Measurements from ENCODE around the gene MYO10. TPM values are rescaled to one million over a fixed set of nuclear protein-coding genes. Genes with fewer than 3 reads are reported as not detected.

The MYO10 gene
- total RNA-seq, 3 donors from 2014 or later (not counting 1 experiment from before 2014, with no cell fraction given), result 0.83 to 1.2 TPM; not detected in 1

- no peaks in the 10 kb centered on the region for H3K36me3 Mint-ChIP-seq
- H3K4me3 ChIP-seq (ENCODE audit: low read length), result no peak overlapping the region
- no peaks in the 10 kb centered on the region for H3K36me3 ChIP-seq (ENCODE audit: control insufficient read depth, insufficient read depth, low read length)
- H3K27ac Mint-ChIP-seq, result no peak overlapping the region
- H3K9me3 ChIP-seq (ENCODE audit: control insufficient read depth, insufficient read depth, low read length), result no peaks in the 10 kb centered on the region
- TF ChIP-seq, protein P1, sequence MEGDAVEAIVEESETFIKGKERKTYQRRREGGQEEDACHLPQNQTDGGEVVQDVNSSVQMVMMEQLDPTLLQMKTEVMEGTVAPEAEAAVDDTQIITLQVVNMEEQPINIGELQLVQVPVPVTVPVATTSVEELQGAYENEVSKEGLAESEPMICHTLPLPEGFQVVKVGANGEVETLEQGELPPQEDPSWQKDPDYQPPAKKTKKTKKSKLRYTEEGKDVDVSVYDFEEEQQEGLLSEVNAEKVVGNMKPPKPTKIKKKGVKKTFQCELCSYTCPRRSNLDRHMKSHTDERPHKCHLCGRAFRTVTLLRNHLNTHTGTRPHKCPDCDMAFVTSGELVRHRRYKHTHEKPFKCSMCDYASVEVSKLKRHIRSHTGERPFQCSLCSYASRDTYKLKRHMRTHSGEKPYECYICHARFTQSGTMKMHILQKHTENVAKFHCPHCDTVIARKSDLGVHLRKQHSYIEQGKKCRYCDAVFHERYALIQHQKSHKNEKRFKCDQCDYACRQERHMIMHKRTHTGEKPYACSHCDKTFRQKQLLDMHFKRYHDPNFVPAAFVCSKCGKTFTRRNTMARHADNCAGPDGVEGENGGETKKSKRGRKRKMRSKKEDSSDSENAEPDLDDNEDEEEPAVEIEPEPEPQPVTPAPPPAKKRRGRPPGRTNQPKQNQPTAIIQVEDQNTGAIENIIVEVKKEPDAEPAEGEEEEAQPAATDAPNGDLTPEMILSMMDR (IDR thresholded peaks at IDR 0.05), result no peak
- H3K9me3 Mint-ChIP-seq, result peaks cover 0 to 2% of the 10 kb centered on the region in 2 donors
- 95% methylated on average over 8 of the region's 8 CpGs for WGBS (ENCODE audit: insufficient coverage)
- no peak overlapping the region for H3K4me3 Mint-ChIP-seq
- ATAC-seq (no peak), DNase-seq (no peak)
- no peak overlapping the region for H3K27ac ChIP-seq (ENCODE audit: low read length)
- H3K4me1 ChIP-seq (ENCODE audit: control insufficient read depth, insufficient read depth, low read length), result no peaks in the 10 kb centered on the region
- H3K4me1 Mint-ChIP-seq, result no peaks in the 10 kb centered on the region
- no peaks in the 10 kb centered on the region for H3K27me3 ChIP-seq (ENCODE audit: control insufficient read depth, insufficient read depth, low read length)
- no peaks in the 10 kb centered on the region for H3K27me3 Mint-ChIP-seq (ENCODE audit: low read depth in 2 of 2)
- intact Hi-C loops (cut with micrococcal nuclease), result no loop called here
Observed at GRCh38 chr5:16827755-16828154, 108.3 kb downstream of the MYO10 start.

GRCh38 chr5:16826379-16827125, 109.5 kb downstream of the MYO10 start:
- no peaks in the 10 kb centered on the region for H3K4me1 Mint-ChIP-seq
- H3K9me3 ChIP-seq (ENCODE audit: control insufficient read depth, insufficient read depth, low read length), result no peaks in the 10 kb centered on the region
- intact Hi-C loops (cut with micrococcal nuclease), result no loop called here
- no peak overlapping the region for H3K4me3 Mint-ChIP-seq
- H3K36me3 Mint-ChIP-seq, result no peaks in the 10 kb centered on the region
- TF ChIP-seq, protein P1 (IDR thresholded peaks at IDR 0.05), result no peak
- ATAC-seq (no peak), DNase-seq (no peak)
- peaks cover 0 to 4% of the 10 kb centered on the region in 2 donors for H3K9me3 Mint-ChIP-seq
- H3K27ac ChIP-seq (ENCODE audit: low read length), result no peak overlapping the region
- no peak overlapping the region for H3K4me3 ChIP-seq (ENCODE audit: low read length)
- H3K27me3 Mint-ChIP-seq (ENCODE audit: low read depth in 2 of 2), result no peaks in the 10 kb centered on the region
- 86% methylated on average over 15 of the region's 15 CpGs for WGBS (ENCODE audit: insufficient coverage)
- no peaks in the 10 kb centered on the region for H3K27me3 ChIP-seq (ENCODE audit: control insufficient read depth, insufficient read depth, low read length)
- H3K27ac Mint-ChIP-seq, result no peak overlapping the region
- H3K36me3 ChIP-seq (ENCODE audit: control insufficient read depth, insufficient read depth, low read length), result no peaks in the 10 kb centered on the region
- H3K4me1 ChIP-seq (ENCODE audit: control insufficient read depth, insufficient read depth, low read length), result no peaks in the 10 kb centered on the region

GRCh38 chr5:16819522-16820167, 116.4 kb downstream of the MYO10 start:
- no peak overlapping the region for H3K4me3 ChIP-seq (ENCODE audit: low read length)
- intact Hi-C loops (cut with micrococcal nuclease), result no loop called here
- no peak overlapping the region for H3K27ac Mint-ChIP-seq
- H3K4me1 Mint-ChIP-seq, result no peaks in the 10 kb centered on the region
- TF ChIP-seq, protein P1 (IDR thresholded peaks at IDR 0.05), result no peak
- no peaks in the 10 kb centered on the region for H3K36me3 ChIP-seq (ENCODE audit: control insufficient read depth, insufficient read depth, low read length)
- DNase-seq (no peak), ATAC-seq (no peak)
- H3K9me3 Mint-ChIP-seq, result peaks cover 0 to 2% of the 10 kb centered on the region in 2 donors
- H3K4me1 ChIP-seq (ENCODE audit: control insufficient read depth, insufficient read depth, low read length), result no peaks in the 10 kb centered on the region
- H3K4me3 Mint-ChIP-seq, result no peak overlapping the region
- H3K27me3 ChIP-seq (ENCODE audit: control insufficient read depth, insufficient read depth, low read length), result no peaks in the 10 kb centered on the region
- H3K27me3 Mint-ChIP-seq (ENCODE audit: low read depth in 2 of 2), result no peaks in the 10 kb centered on the region
- H3K36me3 Mint-ChIP-seq, result no peaks in the 10 kb centered on the region
- H3K27ac ChIP-seq (ENCODE audit: low read length), result no peak overlapping the region
- no peaks in the 10 kb centered on the region for H3K9me3 ChIP-seq (ENCODE audit: control insufficient read depth, insufficient read depth, low read length)
- 88% methylated on average over 4 of the region's 4 CpGs for WGBS (ENCODE audit: insufficient coverage)

All from natural killer cell (primary cell).